Neuron (in vitro differentiated cells): ENCODE results near the gene TBC1D1.

Experiments used
- H2AFZ ChIP-seq: one replicate; pipeline ENCODE4 v1.6.1; 2013; ENCODE audit warnings: low read depth, mild to moderate bottlenecking, inconsistent platforms, low read length, moderate library complexity
- H3K27me3 ChIP-seq: one replicate; pipeline ENCODE4 v1.6.1; 2013; ENCODE audit warnings: low read length; ENCODE audit not compliant: insufficient read depth
- H3K36me3 ChIP-seq: one replicate; pipeline ENCODE4 v1.6.1; 2013; ENCODE audit warnings: low read length; ENCODE audit not compliant: insufficient read depth
- H3K4me1 ChIP-seq: one replicate; pipeline ENCODE4 v1.6.1; 2013; ENCODE audit warnings: low read length; ENCODE audit not compliant: insufficient read depth
- H3K4me3 ChIP-seq: 2 replicates; pipeline ENCODE4 v1.5.1; 2013; ENCODE audit warnings: mild to moderate bottlenecking, low read length, moderate library complexity
- H3K9me3 ChIP-seq: one replicate; pipeline ENCODE4 v1.6.1; 2013; ENCODE audit warnings: low read length

TBC1D1 gene

DNA sequence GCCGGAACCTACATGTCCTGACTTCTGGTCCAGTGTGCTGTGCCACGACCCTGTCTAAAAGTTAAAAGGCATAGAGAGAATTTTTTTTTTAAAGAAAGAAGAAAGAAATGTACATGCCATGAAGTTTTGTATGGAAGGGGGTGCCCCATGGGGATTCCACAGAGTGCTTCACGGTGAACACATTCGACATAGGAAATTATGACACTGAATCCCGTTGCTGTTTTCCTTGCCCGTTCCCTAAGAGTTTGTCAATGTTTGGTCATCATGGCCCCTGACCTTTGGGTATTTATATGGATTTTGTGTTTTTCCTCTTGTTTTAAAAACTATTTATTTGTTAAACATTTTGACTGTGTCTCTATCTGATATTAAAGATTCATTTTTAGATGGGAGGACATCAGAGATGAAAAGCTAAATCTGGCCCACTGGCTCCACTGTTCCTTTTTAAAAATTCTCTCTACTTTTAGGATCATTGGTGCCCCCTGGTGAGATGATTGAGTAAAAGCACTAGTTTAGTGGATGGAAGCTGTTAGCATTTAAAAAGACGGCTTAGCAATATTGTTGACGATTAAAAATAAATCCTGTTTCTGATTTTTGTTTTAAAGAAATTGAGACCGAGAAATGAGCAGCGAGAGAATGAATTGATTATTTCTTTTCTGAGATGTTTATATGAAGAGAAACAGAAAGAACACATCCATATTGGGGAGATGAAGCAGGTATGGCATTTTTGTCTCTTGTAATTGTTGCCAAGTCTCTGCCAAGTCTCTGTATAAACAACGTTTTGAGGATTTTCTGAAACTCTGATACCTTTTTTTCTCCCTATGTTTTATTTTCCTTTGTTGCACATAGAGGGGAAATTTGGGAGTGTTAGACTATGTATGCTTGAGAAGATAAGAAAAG lies 144.3 kb downstream of the TBC1D1 start:
- Histone ChIP-seq H2AFZ (no peak overlapping the region), H3K27me3 (no peaks in the 10 kb centered on the region), H3K9me3 (no peaks in the 10 kb centered on the region), H3K36me3 (peaks cover 14% of the 10 kb centered on the region), H3K4me1 (no peaks in the 10 kb centered on the region), H3K4me3 (no peak overlapping the region)

DNA sequence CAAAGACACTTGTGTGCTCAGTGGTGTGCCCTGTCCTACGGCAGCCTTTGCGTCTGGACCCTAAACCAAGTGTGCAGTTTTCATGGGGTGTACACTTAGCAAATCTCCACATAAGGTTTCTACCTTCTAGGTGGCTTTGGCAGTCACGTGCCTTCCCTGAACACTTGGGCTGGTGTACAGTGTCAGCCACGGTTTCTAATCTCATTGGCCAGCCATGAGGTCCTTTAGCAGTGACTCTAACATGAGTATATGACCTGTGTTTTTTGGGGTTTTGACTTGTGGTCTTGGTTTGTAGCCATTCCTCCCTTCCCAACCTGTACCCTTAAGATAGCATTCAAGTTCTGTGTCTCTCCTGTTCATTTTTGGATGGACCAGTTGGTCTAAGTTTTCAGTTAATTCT lies 145.7 kb downstream of the TBC1D1 start:
- Histone ChIP-seq H3K4me3 (no peak overlapping the region), H3K9me3 (no peaks in the 10 kb centered on the region), H3K27me3 (no peaks in the 10 kb centered on the region), H3K36me3 (peaks cover 14% of the 10 kb centered on the region), H2AFZ (no peak overlapping the region), H3K4me1 (no peaks in the 10 kb centered on the region)

- Histone ChIP-seq H3K27me3 (no peaks in the 10 kb centered on the region), H3K36me3 (peaks cover 14% of the 10 kb centered on the region), H3K9me3 (no peaks in the 10 kb centered on the region), H3K4me1 (no peaks in the 10 kb centered on the region), H2AFZ (no peak overlapping the region), H3K4me3 (no peak overlapping the region)
Measured at GRCh38 chr4:38037612-38038011, 146.7 kb downstream of the TBC1D1 start.

GRCh38 chr4:38040619-38041018 lies 149.7 kb downstream of the TBC1D1 start:
- H2AFZ ChIP-seq = no peak overlapping the region
- no peaks in the 10 kb centered on the region for H3K4me1 ChIP-seq
- peaks cover 17% of the 10 kb centered on the region for H3K36me3 ChIP-seq
- H3K4me3 ChIP-seq = no peak overlapping the region
- no peaks in the 10 kb centered on the region for H3K27me3 ChIP-seq
- H3K9me3 ChIP-seq = no peaks in the 10 kb centered on the region

DNA sequence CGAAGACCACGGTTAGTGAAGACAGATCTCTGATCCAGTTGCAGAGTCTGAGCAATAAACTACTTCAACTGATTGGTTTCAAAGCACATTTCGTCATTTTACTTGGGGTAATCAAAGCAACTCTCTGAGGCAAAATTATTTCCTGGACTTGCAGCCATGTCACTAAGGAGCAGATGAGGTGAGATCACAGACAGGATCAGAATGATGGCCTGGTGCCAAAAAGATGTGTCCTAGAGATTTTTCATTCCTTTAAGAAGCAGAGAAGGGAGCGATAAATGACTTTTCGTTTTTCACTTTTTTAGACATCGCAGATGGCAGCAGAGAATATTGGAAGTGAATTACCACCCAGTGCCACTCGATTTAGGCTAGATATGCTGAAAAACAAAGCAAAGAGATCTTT lies 153.2 kb downstream of the TBC1D1 start:
- Histone ChIP-seq H3K4me3 (no peak overlapping the region), H3K27me3 (no peaks in the 10 kb centered on the region), H3K9me3 (no peaks in the 10 kb centered on the region), H3K36me3 (peaks cover 15% of the 10 kb centered on the region), H2AFZ (no peak overlapping the region), H3K4me1 (peaks cover 2% of the 10 kb centered on the region)

GRCh38 chr4:38045289-38045988 lies 154.6 kb downstream of the TBC1D1 start:
- no peak overlapping the region for H2AFZ ChIP-seq

GRCh38 chr4:38046727-38047489 lies 156.0 kb downstream of the TBC1D1 start:
- Histone ChIP-seq H3K27me3 (no peaks in the 10 kb centered on the region), H3K36me3 (peaks cover 25% of the 10 kb centered on the region), H3K4me3 (no peak overlapping the region), H2AFZ (no peak overlapping the region), H3K9me3 (no peaks in the 10 kb centered on the region), H3K4me1 (peaks cover 2% of the 10 kb centered on the region)

More at GRCh38 chr4:38045289-38045988, 154.6 kb downstream of the TBC1D1 start:
- Histone ChIP-seq H3K4me1 (peaks cover 2% of the 10 kb centered on the region), H3K27me3 (no peaks in the 10 kb centered on the region), H3K36me3 (peaks cover 23% of the 10 kb centered on the region), H3K9me3 (no peaks in the 10 kb centered on the region), H3K4me3 (no peak overlapping the region)

GRCh38 chr4:38049545-38050170 lies 158.8 kb downstream of the TBC1D1 start:
- Histone ChIP-seq H3K27me3 (no peaks in the 10 kb centered on the region), H3K4me3 (no peak overlapping the region), H3K9me3 (no peaks in the 10 kb centered on the region), H2AFZ (no peak overlapping the region), H3K36me3 (peaks cover 25% of the 10 kb centered on the region), H3K4me1 (peaks cover 2% of the 10 kb centered on the region)

DNA sequence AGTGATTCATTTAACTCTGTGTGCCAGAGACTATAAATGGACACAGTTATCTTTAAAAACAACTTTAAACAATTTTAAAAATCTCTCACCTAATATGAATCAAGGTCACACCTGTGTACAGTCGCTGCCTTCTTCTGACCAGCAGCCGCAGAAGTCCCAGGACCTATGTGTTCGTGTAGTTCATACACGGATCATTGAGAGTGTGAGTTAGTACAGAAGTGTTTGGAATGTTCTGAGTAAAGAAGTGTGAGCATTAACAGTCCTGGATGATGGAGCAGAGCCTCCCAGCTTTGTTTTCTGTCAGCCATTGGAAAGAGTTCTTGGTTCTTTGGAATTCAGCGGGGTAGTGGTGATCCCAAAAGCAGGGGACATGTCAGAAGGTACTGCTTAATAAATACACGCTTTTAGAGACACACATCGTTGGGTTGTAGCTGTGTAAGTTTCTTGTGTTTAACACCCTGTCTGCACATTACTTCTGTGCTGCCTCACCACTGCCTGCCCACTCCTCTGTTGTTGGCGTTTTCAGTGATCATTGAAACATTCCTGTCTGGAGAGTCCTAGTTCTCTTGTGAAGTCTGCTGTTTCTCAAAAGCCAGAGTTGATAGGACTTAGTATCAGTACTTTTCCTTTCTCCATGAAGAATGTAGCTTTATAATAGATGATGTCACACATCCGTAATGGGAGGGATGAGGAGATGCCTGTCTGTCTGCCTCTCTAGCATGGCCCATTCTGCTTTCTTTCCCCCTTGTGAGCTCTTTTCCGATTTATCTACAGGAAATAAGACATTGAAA lies 159.9 kb downstream of the TBC1D1 start:
- Histone ChIP-seq H2AFZ (no peak overlapping the region), H3K36me3 (peaks cover 31% of the 10 kb centered on the region), H3K9me3 (no peaks in the 10 kb centered on the region), H3K4me3 (no peak overlapping the region), H3K27me3 (no peaks in the 10 kb centered on the region), H3K4me1 (peaks cover 2% of the 10 kb centered on the region)

DNA sequence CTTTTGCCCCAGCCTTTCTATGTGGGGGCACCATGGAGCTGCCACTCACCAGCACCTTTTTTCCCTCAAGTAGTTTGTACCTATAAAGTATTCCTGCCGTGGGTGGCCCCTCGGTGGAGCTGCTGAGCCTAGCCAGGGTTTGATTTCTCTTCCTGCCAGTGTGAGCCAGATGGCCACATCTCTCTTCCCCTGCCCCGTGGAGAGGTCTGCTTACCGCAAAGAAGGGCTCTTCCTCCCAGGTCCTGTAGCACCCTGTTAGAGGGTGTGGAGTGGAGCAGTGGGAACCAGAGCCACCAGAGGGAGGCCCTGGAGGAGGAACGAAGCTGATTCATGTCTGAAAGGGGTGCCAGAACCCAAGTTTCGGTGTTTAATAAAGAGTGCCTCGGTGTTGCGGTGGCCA lies 164.7 kb downstream of the TBC1D1 start:
- Histone ChIP-seq H3K4me3 (no peak overlapping the region), H3K9me3 (no peaks in the 10 kb centered on the region), H3K36me3 (peaks cover 16% of the 10 kb centered on the region), H2AFZ (no peak overlapping the region), H3K27me3 (no peaks in the 10 kb centered on the region), H3K4me1 (peaks cover 10% of the 10 kb centered on the region)

DNA sequence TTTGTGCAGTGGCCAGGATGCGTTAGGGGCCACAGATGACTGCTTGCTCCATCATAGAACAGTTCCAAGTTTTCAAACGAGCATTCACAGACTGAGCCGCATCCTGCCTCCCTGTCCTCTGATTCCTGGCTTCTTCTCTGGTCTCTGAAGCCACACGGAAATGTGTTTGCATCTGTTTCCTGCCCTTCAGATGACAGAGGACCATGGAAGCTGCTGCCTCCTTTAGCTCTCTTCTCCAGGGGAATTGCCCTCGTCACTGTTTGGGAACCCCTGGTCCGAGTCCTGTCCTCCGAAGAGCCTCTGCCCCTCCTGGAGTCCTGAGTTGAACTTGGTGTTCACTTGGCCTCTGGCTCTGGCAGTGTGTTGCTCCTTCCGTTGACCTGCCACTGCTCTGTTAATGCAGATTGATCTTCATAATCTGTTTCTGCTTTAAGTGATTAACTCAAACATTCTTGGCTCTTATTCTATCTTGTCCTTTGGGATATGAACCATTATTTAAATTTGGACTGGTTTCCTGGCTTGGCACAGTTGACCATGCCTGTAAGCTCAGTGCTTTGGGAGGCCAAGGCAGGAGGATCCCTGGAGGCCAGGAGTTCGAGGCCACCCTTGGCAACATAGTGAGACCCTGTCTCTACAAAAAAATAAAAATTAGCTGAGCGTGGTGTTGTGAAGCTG lies 165.3 kb downstream of the TBC1D1 start:
- peaks cover 14% of the 10 kb centered on the region for H3K36me3 ChIP-seq
- H3K4me1 ChIP-seq = peaks cover 10% of the 10 kb centered on the region
- no peaks in the 10 kb centered on the region for H3K27me3 ChIP-seq
- no peak overlapping the region for H3K4me3 ChIP-seq
- H2AFZ ChIP-seq = no peak overlapping the region
- H3K9me3 ChIP-seq = no peaks in the 10 kb centered on the region

DNA sequence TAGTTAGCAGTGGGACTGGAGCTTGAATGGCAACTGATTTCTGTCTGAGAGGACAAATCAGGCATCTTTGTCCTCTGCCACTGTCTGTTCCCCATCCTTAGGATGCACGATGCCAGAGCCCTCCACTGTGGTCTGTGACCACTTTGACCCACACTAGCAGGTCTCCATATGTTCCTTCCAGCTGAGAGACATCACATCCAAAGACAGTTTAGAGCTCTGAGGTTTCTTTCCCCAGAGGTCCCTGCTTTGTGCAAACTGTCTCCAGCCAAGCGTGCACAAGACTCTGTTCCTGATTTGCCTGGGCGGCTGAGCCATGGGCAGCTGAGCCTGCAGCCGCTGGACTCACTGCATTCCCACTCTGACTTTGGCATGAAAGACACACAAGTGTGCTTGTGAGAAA lies 167.3 kb downstream of the TBC1D1 start:
- no peaks in the 10 kb centered on the region for H3K9me3 ChIP-seq
- peaks cover 21% of the 10 kb centered on the region for H3K4me1 ChIP-seq
- H3K36me3 ChIP-seq = peaks cover 14% of the 10 kb centered on the region
- H3K4me3 ChIP-seq = no peak overlapping the region
- no peaks in the 10 kb centered on the region for H3K27me3 ChIP-seq
- H2AFZ ChIP-seq = no peak overlapping the region
